ENCODE data around the gene VPS13C.

GRCh38 chr15:61994216-61994615 is 66.0 kb downstream of the VPS13C start:
- TF ChIP-seq EZH2 (IDR thresholded peaks at IDR 0.05; ENCODE audit: insufficient read depth, poor library complexity, severe bottlenecking) (no peak), EZH2phosphoT487 (IDR thresholded peaks at IDR 0.05; ENCODE audit: insufficient read depth, low read depth) (no peak)
